ENCODE results near the gene SARM1.
A peak's percentile ranks its signal among the peaks of the same experiment; 100 is the strongest.

DNA sequence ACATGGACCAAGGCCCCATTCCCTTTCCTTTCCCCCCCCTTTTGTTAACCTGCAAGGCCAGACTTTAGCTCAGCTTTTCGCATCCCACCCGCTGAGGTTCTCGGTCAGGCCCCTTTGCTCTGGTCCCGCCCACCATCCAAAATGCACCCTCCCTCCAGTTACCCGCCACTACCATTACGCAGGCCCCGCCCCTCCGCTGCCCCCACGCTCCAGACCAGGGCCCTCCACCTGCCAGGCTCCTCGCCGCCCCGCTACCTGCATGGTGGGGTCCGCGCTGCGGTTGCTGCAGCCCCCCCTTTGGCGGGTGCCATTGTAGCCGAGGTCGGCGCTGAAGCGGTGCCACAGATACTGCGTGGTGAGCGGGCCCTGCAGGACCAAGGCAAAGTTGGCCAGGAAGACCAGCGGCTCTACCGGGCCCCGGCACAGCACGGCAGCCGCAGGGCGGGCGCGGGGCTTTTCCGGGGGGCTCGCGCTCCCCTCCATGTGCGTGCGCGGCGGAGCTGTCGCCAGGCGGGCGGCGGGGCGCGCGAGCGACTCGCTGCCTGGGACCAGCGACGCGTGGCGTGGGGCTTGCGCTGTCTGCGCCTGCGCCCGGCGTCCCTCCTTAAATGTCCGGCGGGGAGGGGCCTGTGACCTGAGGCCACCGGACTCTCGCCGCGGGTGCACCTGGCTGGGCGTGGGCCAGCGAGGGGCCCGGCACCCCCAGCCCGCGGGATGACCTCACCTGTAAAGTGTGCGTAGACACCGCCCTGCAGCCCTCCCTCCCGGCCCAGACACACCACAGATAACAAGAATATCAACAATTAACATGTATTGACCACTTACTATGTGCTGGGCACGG, 34.4 kb downstream of the SARM1 start, which contains the start of gene SLC46A1:
- TF ChIP-seq POLR2A (IDR thresholded peaks at IDR 0.05) (no peak), POLR2AphosphoS5 (IDR thresholded peaks at IDR 0.05; ENCODE audit: insufficient read depth in 1 of 2, low read depth in 1 of 2) (peak in 1 of 2 donors; percentile 39)
- TF ChIP-seq, protein P1, sequence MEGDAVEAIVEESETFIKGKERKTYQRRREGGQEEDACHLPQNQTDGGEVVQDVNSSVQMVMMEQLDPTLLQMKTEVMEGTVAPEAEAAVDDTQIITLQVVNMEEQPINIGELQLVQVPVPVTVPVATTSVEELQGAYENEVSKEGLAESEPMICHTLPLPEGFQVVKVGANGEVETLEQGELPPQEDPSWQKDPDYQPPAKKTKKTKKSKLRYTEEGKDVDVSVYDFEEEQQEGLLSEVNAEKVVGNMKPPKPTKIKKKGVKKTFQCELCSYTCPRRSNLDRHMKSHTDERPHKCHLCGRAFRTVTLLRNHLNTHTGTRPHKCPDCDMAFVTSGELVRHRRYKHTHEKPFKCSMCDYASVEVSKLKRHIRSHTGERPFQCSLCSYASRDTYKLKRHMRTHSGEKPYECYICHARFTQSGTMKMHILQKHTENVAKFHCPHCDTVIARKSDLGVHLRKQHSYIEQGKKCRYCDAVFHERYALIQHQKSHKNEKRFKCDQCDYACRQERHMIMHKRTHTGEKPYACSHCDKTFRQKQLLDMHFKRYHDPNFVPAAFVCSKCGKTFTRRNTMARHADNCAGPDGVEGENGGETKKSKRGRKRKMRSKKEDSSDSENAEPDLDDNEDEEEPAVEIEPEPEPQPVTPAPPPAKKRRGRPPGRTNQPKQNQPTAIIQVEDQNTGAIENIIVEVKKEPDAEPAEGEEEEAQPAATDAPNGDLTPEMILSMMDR (IDR thresholded peaks at IDR 0.05), result no peak

All from vagina (tissue), 2 donors.